Dendritic cell treated with granulocyte-macrophage colony-stimulating factor and Interleukin-4, amounts not matched to agents 40 ng/mL and 50 ng/mL, for 4 days (primary cell): ENCODE measurements around the gene THSD7B.

ENCODE experiments used
- H3K27ac Mint-ChIP-seq: one replicate; pipeline ENCODE4 v1.8.0; 2022; ENCODE audit warnings: mild to moderate bottlenecking, mixed read lengths
- H3K27me3 Mint-ChIP-seq: one replicate; pipeline ENCODE4 v1.8.0; 2022; ENCODE audit warnings: mild to moderate bottlenecking, mixed read lengths
- H3K36me3 Mint-ChIP-seq: one replicate; pipeline ENCODE4 v1.8.0; 2022; ENCODE audit warnings: low read depth, mixed read lengths
- H3K4me1 Mint-ChIP-seq: one replicate; pipeline ENCODE4 v1.8.0; 2022; ENCODE audit warnings: low read depth, mixed read lengths
- H3K4me3 Mint-ChIP-seq: one replicate; pipeline ENCODE4 v1.8.0; 2022; ENCODE audit warnings: mild to moderate bottlenecking, moderate library complexity, mixed read lengths
- H3K9me3 Mint-ChIP-seq: one replicate; pipeline ENCODE4 v1.8.0; 2022; ENCODE audit warnings: mixed read lengths
- intact Hi-C: fragments of 100-400 bp; cut with micrococcal nuclease; formaldehyde crosslinking; loops from one replicate; pipeline ENCODE4 v1.15.0; 2022

The THSD7B gene

GRCh38 chr2:137381731-137382130 is 616.4 kb downstream of the THSD7B start:
- intact Hi-C loops: no loop called here
- H3K27ac Mint-ChIP-seq: no peak overlapping the region
- H3K36me3 Mint-ChIP-seq: no peaks in the 10 kb centered on the region
- H3K4me3 Mint-ChIP-seq: no peak overlapping the region
- no peaks in the 10 kb centered on the region for H3K27me3 Mint-ChIP-seq
- H3K4me1 Mint-ChIP-seq: no peaks in the 10 kb centered on the region
- H3K9me3 Mint-ChIP-seq: peaks cover 56% of the 10 kb centered on the region

GRCh38 chr2:137383391-137383790 is 618.0 kb downstream of the THSD7B start:
- H3K4me3 Mint-ChIP-seq: no peak overlapping the region

GRCh38 chr2:137387044-137387443 is 621.7 kb downstream of the THSD7B start:
- Mint-ChIP-seq H3K27me3 (no peaks in the 10 kb centered on the region), H3K9me3 (peaks cover 35% of the 10 kb centered on the region), H3K36me3 (no peaks in the 10 kb centered on the region), H3K4me3 (no peak overlapping the region), H3K27ac (no peak overlapping the region), H3K4me1 (no peaks in the 10 kb centered on the region)
- intact Hi-C loops: no loop called here

More at GRCh38 chr2:137383391-137383790, 618.0 kb downstream of the THSD7B start:
- intact Hi-C loops: no loop called here
- Mint-ChIP-seq H3K9me3 (peaks cover 56% of the 10 kb centered on the region), H3K27ac (no peak overlapping the region), H3K27me3 (no peaks in the 10 kb centered on the region), H3K36me3 (no peaks in the 10 kb centered on the region), H3K4me1 (no peaks in the 10 kb centered on the region)

GRCh38 chr2:137405496-137405895 is 640.2 kb downstream of the THSD7B start:
- Mint-ChIP-seq H3K27ac (no peak overlapping the region), H3K4me3 (no peak overlapping the region), H3K4me1 (no peaks in the 10 kb centered on the region), H3K36me3 (no peaks in the 10 kb centered on the region), H3K27me3 (no peaks in the 10 kb centered on the region), H3K9me3 (peaks cover 34% of the 10 kb centered on the region)
- intact Hi-C loops: no loop called here

GRCh38 chr2:137411585-137411984 is 646.2 kb downstream of the THSD7B start:
- H3K27ac Mint-ChIP-seq: no peak overlapping the region
- intact Hi-C loops: no loop called here

GRCh38 chr2:137420744-137421143 is 655.4 kb downstream of the THSD7B start:
- no peak overlapping the region for H3K4me3 Mint-ChIP-seq
- no peaks in the 10 kb centered on the region for H3K4me1 Mint-ChIP-seq
- peaks cover 29% of the 10 kb centered on the region for H3K9me3 Mint-ChIP-seq
- H3K36me3 Mint-ChIP-seq: no peaks in the 10 kb centered on the region
- no peak overlapping the region for H3K27ac Mint-ChIP-seq
- H3K27me3 Mint-ChIP-seq: no peaks in the 10 kb centered on the region
- intact Hi-C loops: no loop called here

More at GRCh38 chr2:137411585-137411984, 646.2 kb downstream of the THSD7B start:
- peaks cover 38% of the 10 kb centered on the region for H3K9me3 Mint-ChIP-seq
- no peaks in the 10 kb centered on the region for H3K27me3 Mint-ChIP-seq
- no peak overlapping the region for H3K4me3 Mint-ChIP-seq
- H3K36me3 Mint-ChIP-seq: no peaks in the 10 kb centered on the region
- H3K4me1 Mint-ChIP-seq: no peaks in the 10 kb centered on the region

GRCh38 chr2:137435162-137435561 is 669.8 kb downstream of the THSD7B start:
- H3K27ac Mint-ChIP-seq: no peak overlapping the region
- no peaks in the 10 kb centered on the region for H3K36me3 Mint-ChIP-seq
- no peak overlapping the region for H3K4me3 Mint-ChIP-seq
- intact Hi-C loops: no loop called here
- no peaks in the 10 kb centered on the region for H3K4me1 Mint-ChIP-seq
- H3K27me3 Mint-ChIP-seq: no peaks in the 10 kb centered on the region
- no peaks in the 10 kb centered on the region for H3K9me3 Mint-ChIP-seq

GRCh38 chr2:137437386-137437785 is 672.0 kb downstream of the THSD7B start:
- intact Hi-C loops: no loop called here
- H3K27ac Mint-ChIP-seq: no peak overlapping the region
- H3K36me3 Mint-ChIP-seq: no peaks in the 10 kb centered on the region
- no peaks in the 10 kb centered on the region for H3K9me3 Mint-ChIP-seq
- H3K4me3 Mint-ChIP-seq: no peak overlapping the region
- H3K4me1 Mint-ChIP-seq: no peaks in the 10 kb centered on the region
- no peaks in the 10 kb centered on the region for H3K27me3 Mint-ChIP-seq

GRCh38 chr2:137444970-137445369 is 679.6 kb downstream of the THSD7B start:
- Mint-ChIP-seq H3K9me3 (no peaks in the 10 kb centered on the region), H3K27ac (no peak overlapping the region), H3K36me3 (no peaks in the 10 kb centered on the region), H3K4me3 (no peak overlapping the region), H3K4me1 (no peaks in the 10 kb centered on the region), H3K27me3 (no peaks in the 10 kb centered on the region)
- intact Hi-C loops: no loop called here

- Mint-ChIP-seq H3K4me1 (no peaks in the 10 kb centered on the region), H3K9me3 (no peaks in the 10 kb centered on the region)
Observed at GRCh38 chr2:137449454-137449853, 684.1 kb downstream of the THSD7B start.

GRCh38 chr2:137454886-137455285 is 689.5 kb downstream of the THSD7B start:
- Mint-ChIP-seq H3K27me3 (no peaks in the 10 kb centered on the region), H3K4me3 (no peak overlapping the region), H3K9me3 (no peaks in the 10 kb centered on the region), H3K4me1 (no peaks in the 10 kb centered on the region), H3K27ac (no peak overlapping the region), H3K36me3 (no peaks in the 10 kb centered on the region)
- intact Hi-C loops: no loop called here

More at GRCh38 chr2:137449454-137449853, 684.1 kb downstream of the THSD7B start:
- no peak overlapping the region for H3K4me3 Mint-ChIP-seq
- H3K27me3 Mint-ChIP-seq: no peaks in the 10 kb centered on the region
- intact Hi-C loops: no loop called here
- H3K36me3 Mint-ChIP-seq: no peaks in the 10 kb centered on the region
- H3K27ac Mint-ChIP-seq: no peak overlapping the region

- Mint-ChIP-seq H3K4me1 (no peaks in the 10 kb centered on the region), H3K27me3 (no peaks in the 10 kb centered on the region)
- intact Hi-C loops: loop anchor here (5.0 kb wide), 1 partner anchor 370 kb away; no protein-coding TSS in a partner anchor
Observed at GRCh38 chr2:137467246-137467862, 702.0 kb downstream of the THSD7B start.

GRCh38 chr2:137493261-137493660 is 727.9 kb downstream of the THSD7B start:
- no peak overlapping the region for H3K4me3 Mint-ChIP-seq
- H3K36me3 Mint-ChIP-seq: no peaks in the 10 kb centered on the region
- no peaks in the 10 kb centered on the region for H3K27me3 Mint-ChIP-seq
- no peak overlapping the region for H3K27ac Mint-ChIP-seq
- H3K4me1 Mint-ChIP-seq: no peaks in the 10 kb centered on the region
- intact Hi-C loops: no loop called here
- H3K9me3 Mint-ChIP-seq: peaks cover 9% of the 10 kb centered on the region

More at GRCh38 chr2:137467246-137467862, 702.0 kb downstream of the THSD7B start:
- Mint-ChIP-seq H3K4me3 (no peak overlapping the region), H3K27ac (no peak overlapping the region), H3K36me3 (no peaks in the 10 kb centered on the region), H3K9me3 (no peaks in the 10 kb centered on the region)

- H3K27me3 Mint-ChIP-seq: no peaks in the 10 kb centered on the region
- H3K4me1 Mint-ChIP-seq: no peaks in the 10 kb centered on the region
- H3K4me3 Mint-ChIP-seq: no peak overlapping the region
- no peaks in the 10 kb centered on the region for H3K36me3 Mint-ChIP-seq
- H3K9me3 Mint-ChIP-seq: no peaks in the 10 kb centered on the region
- H3K27ac Mint-ChIP-seq: no peak overlapping the region
- intact Hi-C loops: no loop called here
Observed at GRCh38 chr2:137500599-137500998, 735.3 kb downstream of the THSD7B start.

GRCh38 chr2:137507237-137507636 is 741.9 kb downstream of the THSD7B start:
- H3K36me3 Mint-ChIP-seq: no peaks in the 10 kb centered on the region
- intact Hi-C loops: no loop called here
- no peak overlapping the region for H3K4me3 Mint-ChIP-seq
- no peaks in the 10 kb centered on the region for H3K4me1 Mint-ChIP-seq
- H3K27ac Mint-ChIP-seq: no peak overlapping the region
- no peaks in the 10 kb centered on the region for H3K9me3 Mint-ChIP-seq
- H3K27me3 Mint-ChIP-seq: no peaks in the 10 kb centered on the region
